ENCODE measurements around the gene TMOD1. TPM values are rescaled to one million over a fixed set of nuclear protein-coding genes. Genes with fewer than 3 reads are reported as not detected.
A peak's percentile ranks its signal among the peaks of the same experiment; 100 is the strongest.

Gene TMOD1
- total RNA-seq, 1 experiment from 2014 or later: 1.0 TPM

DNA sequence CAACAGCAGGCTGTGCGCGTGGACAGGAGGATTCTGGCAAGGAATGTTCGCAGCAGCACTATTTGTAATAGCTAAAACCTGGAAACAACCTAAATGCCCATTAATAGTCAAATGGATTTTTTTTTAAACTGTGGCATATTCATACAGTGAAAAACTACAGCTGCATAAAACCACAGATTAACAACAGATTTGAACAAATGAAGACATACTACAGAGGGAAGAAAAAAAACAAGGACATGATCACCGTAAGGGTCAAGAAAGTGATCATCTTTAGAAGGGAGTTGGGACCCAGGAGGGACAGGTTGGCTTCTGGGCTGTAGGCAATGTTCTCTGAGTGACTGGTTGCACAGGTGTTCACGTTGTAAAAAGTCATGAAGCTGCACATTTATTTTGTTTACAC lies 1.2 kb upstream of the TMOD1 start:
- Mint-ChIP-seq H3K4me1 (peaks cover 21% of the 10 kb centered on the region), H3K4me3 (peak overlapping the region; percentile 78), H3K27me3 (ENCODE audit: low read depth) (peaks cover 40% of the 10 kb centered on the region), H3K27ac (no peak overlapping the region), H3K36me3 (peaks cover 6% of the 10 kb centered on the region), H3K9me3 (peaks cover 10% of the 10 kb centered on the region)
- TF ChIP-seq RELA (CRISPR knock-in tag; IDR thresholded peaks at IDR 0.05; ENCODE audit: borderline replicate concordance) (no peak), ELF4 (CRISPR knock-in tag; IDR thresholded peaks at IDR 0.05; ENCODE audit: low read depth) (no peak), SOX15 (CRISPR knock-in tag; IDR thresholded peaks at IDR 0.05) (no peak), CTCF (IDR thresholded peaks at IDR 0.05) (no peak), NR1H2 (CRISPR knock-in tag; IDR thresholded peaks at IDR 0.05) (no peak), KAT7 (CRISPR knock-in tag; IDR thresholded peaks at IDR 0.05; ENCODE audit: borderline replicate concordance) (no peak), NFE2L1 (CRISPR knock-in tag; IDR thresholded peaks at IDR 0.05) (no peak), SP1 (CRISPR knock-in tag; conservative IDR thresholded peaks at IDR 0.05) (no peak), ZBTB21 (CRISPR knock-in tag; IDR thresholded peaks at IDR 0.05; ENCODE audit: borderline replicate concordance) (no peak), FOXK1 (CRISPR knock-in tag; IDR thresholded peaks at IDR 0.05) (no peak), CREB1 (CRISPR knock-in tag; IDR thresholded peaks at IDR 0.05) (no peak), ATF6 (CRISPR knock-in tag; IDR thresholded peaks at IDR 0.05) (no peak), TEAD1 (CRISPR knock-in tag; IDR thresholded peaks at IDR 0.05) (no peak), FOXJ3 (CRISPR knock-in tag; IDR thresholded peaks at IDR 0.05; ENCODE audit: borderline replicate concordance) (no peak), RORB (CRISPR knock-in tag; IDR thresholded peaks at IDR 0.05) (no peak), NR2C2 (CRISPR knock-in tag; IDR thresholded peaks at IDR 0.05) (no peak), NFYB (CRISPR knock-in tag; conservative IDR thresholded peaks at IDR 0.05; ENCODE audit: low read depth) (no peak)
- TF ChIP-seq, protein P1, sequence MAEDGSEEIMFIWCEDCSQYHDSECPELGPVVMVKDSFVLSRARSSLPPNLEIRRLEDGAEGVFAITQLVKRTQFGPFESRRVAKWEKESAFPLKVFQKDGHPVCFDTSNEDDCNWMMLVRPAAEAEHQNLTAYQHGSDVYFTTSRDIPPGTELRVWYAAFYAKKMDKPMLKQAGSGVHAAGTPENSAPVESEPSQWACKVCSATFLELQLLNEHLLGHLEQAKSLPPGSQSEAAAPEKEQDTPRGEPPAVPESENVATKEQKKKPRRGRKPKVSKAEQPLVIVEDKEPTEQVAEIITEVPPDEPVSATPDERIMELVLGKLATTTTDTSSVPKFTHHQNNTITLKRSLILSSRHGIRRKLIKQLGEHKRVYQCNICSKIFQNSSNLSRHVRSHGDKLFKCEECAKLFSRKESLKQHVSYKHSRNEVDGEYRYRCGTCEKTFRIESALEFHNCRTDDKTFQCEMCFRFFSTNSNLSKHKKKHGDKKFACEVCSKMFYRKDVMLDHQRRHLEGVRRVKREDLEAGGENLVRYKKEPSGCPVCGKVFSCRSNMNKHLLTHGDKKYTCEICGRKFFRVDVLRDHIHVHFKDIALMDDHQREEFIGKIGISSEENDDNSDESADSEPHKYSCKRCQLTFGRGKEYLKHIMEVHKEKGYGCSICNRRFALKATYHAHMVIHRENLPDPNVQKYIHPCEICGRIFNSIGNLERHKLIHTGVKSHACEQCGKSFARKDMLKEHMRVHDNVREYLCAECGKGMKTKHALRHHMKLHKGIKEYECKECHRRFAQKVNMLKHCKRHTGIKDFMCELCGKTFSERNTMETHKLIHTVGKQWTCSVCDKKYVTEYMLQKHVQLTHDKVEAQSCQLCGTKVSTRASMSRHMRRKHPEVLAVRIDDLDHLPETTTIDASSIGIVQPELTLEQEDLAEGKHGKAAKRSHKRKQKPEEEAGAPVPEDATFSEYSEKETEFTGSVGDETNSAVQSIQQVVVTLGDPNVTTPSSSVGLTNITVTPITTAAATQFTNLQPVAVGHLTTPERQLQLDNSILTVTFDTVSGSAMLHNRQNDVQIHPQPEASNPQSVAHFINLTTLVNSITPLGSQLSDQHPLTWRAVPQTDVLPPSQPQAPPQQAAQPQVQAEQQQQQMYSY (CRISPR knock-in tag; IDR thresholded peaks at IDR 0.05): no peak
- CTCF ChIA-PET: interaction anchor here (0.7 to 5.5 kb wide), 4 partner anchors 14 to 384 kb away, joined by 6 to 77 read pairs (median 26); no protein-coding TSS in a partner anchor
- no peak for DNase-seq (ENCODE audit: low spot score)
- ATAC-seq: no peak
- POLR2A ChIA-PET: interaction anchor here (0.7 kb wide), 1 partner anchor 26 kb away, joined by 7 read pairs; no protein-coding TSS in a partner anchor

- H3K27ac Mint-ChIP-seq: no peak overlapping the region
- peaks cover 40% of the 10 kb centered on the region for H3K27me3 Mint-ChIP-seq (ENCODE audit: low read depth)
- TF ChIP-seq ZNF317 (CRISPR knock-in tag; IDR thresholded peaks at IDR 0.05; ENCODE audit: borderline replicate concordance, low read depth) (no peak), ZNF416 (CRISPR knock-in tag; IDR thresholded peaks at IDR 0.05) (no peak), ZSCAN18 (CRISPR knock-in tag; IDR thresholded peaks at IDR 0.05) (no peak), ZNF263 (CRISPR knock-in tag; IDR thresholded peaks at IDR 0.05; ENCODE audit: low read depth) (no peak), SP1 (CRISPR knock-in tag; conservative IDR thresholded peaks at IDR 0.05) (no peak)
- TF ChIP-seq, protein P2, sequence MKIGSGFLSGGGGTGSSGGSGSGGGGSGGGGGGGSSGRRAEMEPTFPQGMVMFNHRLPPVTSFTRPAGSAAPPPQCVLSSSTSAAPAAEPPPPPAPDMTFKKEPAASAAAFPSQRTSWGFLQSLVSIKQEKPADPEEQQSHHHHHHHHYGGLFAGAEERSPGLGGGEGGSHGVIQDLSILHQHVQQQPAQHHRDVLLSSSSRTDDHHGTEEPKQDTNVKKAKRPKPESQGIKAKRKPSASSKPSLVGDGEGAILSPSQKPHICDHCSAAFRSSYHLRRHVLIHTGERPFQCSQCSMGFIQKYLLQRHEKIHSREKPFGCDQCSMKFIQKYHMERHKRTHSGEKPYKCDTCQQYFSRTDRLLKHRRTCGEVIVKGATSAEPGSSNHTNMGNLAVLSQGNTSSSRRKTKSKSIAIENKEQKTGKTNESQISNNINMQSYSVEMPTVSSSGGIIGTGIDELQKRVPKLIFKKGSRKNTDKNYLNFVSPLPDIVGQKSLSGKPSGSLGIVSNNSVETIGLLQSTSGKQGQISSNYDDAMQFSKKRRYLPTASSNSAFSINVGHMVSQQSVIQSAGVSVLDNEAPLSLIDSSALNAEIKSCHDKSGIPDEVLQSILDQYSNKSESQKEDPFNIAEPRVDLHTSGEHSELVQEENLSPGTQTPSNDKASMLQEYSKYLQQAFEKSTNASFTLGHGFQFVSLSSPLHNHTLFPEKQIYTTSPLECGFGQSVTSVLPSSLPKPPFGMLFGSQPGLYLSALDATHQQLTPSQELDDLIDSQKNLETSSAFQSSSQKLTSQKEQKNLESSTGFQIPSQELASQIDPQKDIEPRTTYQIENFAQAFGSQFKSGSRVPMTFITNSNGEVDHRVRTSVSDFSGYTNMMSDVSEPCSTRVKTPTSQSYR (CRISPR knock-in tag; IDR thresholded peaks at IDR 0.05): no peak
- peaks cover 10% of the 10 kb centered on the region for H3K9me3 Mint-ChIP-seq
- ATAC-seq (no peak), DNase-seq (ENCODE audit: low spot score) (no peak)
- H3K4me1 Mint-ChIP-seq: peaks cover 21% of the 10 kb centered on the region
- CTCF ChIA-PET: interaction anchor here (0.5 to 5.5 kb wide), 15 partner anchors 14 to 385 kb away, joined by 3 to 77 read pairs (median 8); partner anchors contain the start of genes NCBP1 and TSTD2
- peaks cover 6% of the 10 kb centered on the region for H3K36me3 Mint-ChIP-seq
- POLR2A ChIA-PET: interaction anchor here (0.7 to 2.6 kb wide), 5 partner anchors 27 to 132 kb away, joined by 3 to 9 read pairs (median 5); partner anchors contain the start of genes NCBP1 and TSTD2
- H3K4me3 Mint-ChIP-seq: peak overlapping the region; percentile 78
Observed at GRCh38 chr9:97500765-97501176, 695 bp upstream of the TMOD1 start.

Data from WTC11 (cell line).